CD8-positive, alpha-beta memory T cell (primary cell): ENCODE measurements around the gene CACHD1. TPM values are rescaled to one million over a fixed set of nuclear protein-coding genes. Genes with fewer than 3 reads are reported as not detected.

ENCODE experiments used
- CTCF ChIA-PET: fragments of 350-600 bp; sonication (Branson Sonifier 250); formaldehyde crosslinking; loops from one replicate; lab custom pipeline; 2021; ENCODE audit warnings: antibody characterized with exemption; lab: Charles Lee
- POLR2A ChIA-PET: fragments of 350-600 bp; sonication (Branson Sonifier 250); formaldehyde crosslinking; loops from one replicate; lab custom pipeline; 2021; ENCODE audit warnings: antibody characterized with exemption; lab: Charles Lee
- DNase-seq, 5 donors: peaks; one replicate each; pipeline versions ENCODE4 v3.0.0 to v3.0.0-alpha.2; 2020 to 2022; ENCODE audit warnings: mixed read lengths in 1 of 5
- H3K27ac ChIP-seq: one replicate; pipeline ENCODE4 v1.7.0; 2013; ENCODE audit warnings: low read depth, mild to moderate bottlenecking, low read length, moderate library complexity
- H3K27me3 ChIP-seq: 2 replicates; pipeline ENCODE4 v1.7.0; 2013; ENCODE audit warnings: low read length, mild to moderate bottlenecking; ENCODE audit not compliant: insufficient read depth, poor library complexity, severe bottlenecking
- H3K36me3 ChIP-seq: 2 replicates; pipeline ENCODE4 v1.7.0; 2013; ENCODE audit warnings: mild to moderate bottlenecking, low read length, moderate library complexity; ENCODE audit not compliant: insufficient read depth
- H3K4me1 ChIP-seq: 2 replicates; pipeline ENCODE4 v1.7.0; 2013; ENCODE audit warnings: mild to moderate bottlenecking, low read length, moderate library complexity; ENCODE audit not compliant: insufficient read depth
- H3K4me3 ChIP-seq: 2 replicates; pipeline ENCODE4 v1.7.0; 2013; ENCODE audit warnings: mild to moderate bottlenecking, low read length
- H3K9me3 ChIP-seq: 2 replicates; pipeline ENCODE4 v1.7.0; 2013; ENCODE audit warnings: mild to moderate bottlenecking, low read length
- H3K27ac Mint-ChIP-seq, 8 donors: one replicate each; pipeline ENCODE4 v1.8.0; 2020 to 2021; ENCODE audit warnings: mixed read lengths in 8 of 8, mild to moderate bottlenecking in 6 of 8, inconsistent platforms in 3 of 8, moderate library complexity in 3 of 8
- H3K27me3 Mint-ChIP-seq, 2 donors: one replicate each; pipeline ENCODE4 v1.8.0; 2020 to 2021; ENCODE audit warnings: mixed read lengths in 2 of 2, mild to moderate bottlenecking in 1 of 2, moderate library complexity in 1 of 2
- H3K36me3 Mint-ChIP-seq, 3 donors: one replicate each; pipeline ENCODE4 v1.8.0; 2020 to 2021; ENCODE audit warnings: mixed read lengths in 3 of 3, inconsistent platforms in 1 of 3, mild to moderate bottlenecking in 1 of 3
- H3K4me1 Mint-ChIP-seq, 3 donors: one replicate each; pipeline ENCODE4 v1.8.0; 2020 to 2021; ENCODE audit warnings: mixed read lengths in 3 of 3, inconsistent platforms in 1 of 3, mild to moderate bottlenecking in 1 of 3
- H3K4me3 Mint-ChIP-seq, 7 donors: one replicate each; pipeline ENCODE4 v1.8.0; 2020 to 2021; ENCODE audit warnings: mixed read lengths in 7 of 7, mild to moderate bottlenecking in 6 of 7, moderate library complexity in 4 of 7, inconsistent platforms in 2 of 7
- H3K9me3 Mint-ChIP-seq, 5 donors: one replicate each; pipeline ENCODE4 v1.8.0; 2020 to 2022; ENCODE audit warnings: mixed read lengths in 5 of 5, mild to moderate bottlenecking in 3 of 5, moderate library complexity in 2 of 5, inconsistent platforms in 1 of 5
- polyA plus RNA-seq: library from polyadenylated mRNA; unstranded; fragments of 300-500 nt; fragmentation: Illumina TruSeq; gene quantifications from one replicate; pipeline ENCODE4 v1.2.3, GENCODE V29; 2021
- total RNA-seq, 2 experiments: library from RNA; stranded (reverse); gene quantifications; one replicate each; pipeline ENCODE4 v1.2.3, GENCODE V29; 2021

CACHD1 gene
- total and polyA plus RNA-seq, 3 experiments from 2014 or later = 0.35 TPM; not detected in 1

- DNase-seq = no peak
- ChIA-PET CTCF (no interaction called here), POLR2A (no interaction called here)
- Mint-ChIP-seq H3K27ac (no peak overlapping the region), H3K9me3 (no peaks in the 10 kb centered on the region), H3K4me1 (no peaks in the 10 kb centered on the region), H3K4me3 (no peak overlapping the region), H3K36me3 (no peaks in the 10 kb centered on the region), H3K27me3 (peaks cover 3 to 9% of the 10 kb centered on the region in 2 donors)
- Histone ChIP-seq H3K9me3 (no peaks in the 10 kb centered on the region), H3K27ac (no peak overlapping the region), H3K4me1 (no peaks in the 10 kb centered on the region), H3K36me3 (no peaks in the 10 kb centered on the region), H3K4me3 (no peak overlapping the region), H3K27me3 (no peaks in the 10 kb centered on the region)
Measured at GRCh38 chr1:64581135-64581842, 111.4 kb downstream of the CACHD1 start.

- Histone ChIP-seq H3K4me1 (no peaks in the 10 kb centered on the region), H3K9me3 (no peaks in the 10 kb centered on the region), H3K36me3 (no peaks in the 10 kb centered on the region), H3K27me3 (no peaks in the 10 kb centered on the region), H3K27ac (no peak overlapping the region), H3K4me3 (no peak overlapping the region)
- Mint-ChIP-seq H3K27me3 (peaks cover 2 to 9% of the 10 kb centered on the region in 2 donors), H3K36me3 (no peaks in the 10 kb centered on the region), H3K4me3 (no peak overlapping the region), H3K4me1 (no peaks in the 10 kb centered on the region), H3K9me3 (no peaks in the 10 kb centered on the region), H3K27ac (no peak overlapping the region)
- CTCF ChIA-PET = no interaction called here
- POLR2A ChIA-PET = no interaction called here
- DNase-seq = no peak
Measured at GRCh38 chr1:64581843-64582185, 111.9 kb downstream of the CACHD1 start.

- POLR2A ChIA-PET = no interaction called here
- CTCF ChIA-PET = no interaction called here
Measured at GRCh38 chr1:64584479-64584878, 114.5 kb downstream of the CACHD1 start.

GRCh38 chr1:64588876-64589275 lies 118.9 kb downstream of the CACHD1 start:
- no peak for DNase-seq
- H3K4me1 Mint-ChIP-seq = no peaks in the 10 kb centered on the region
- H3K27ac ChIP-seq = no peak overlapping the region
- no peaks in the 10 kb centered on the region for H3K36me3 Mint-ChIP-seq
- H3K4me1 ChIP-seq = no peaks in the 10 kb centered on the region
- no peaks in the 10 kb centered on the region for H3K27me3 ChIP-seq
- no peak overlapping the region for H3K27ac Mint-ChIP-seq
- H3K4me3 ChIP-seq = no peak overlapping the region
- no peaks in the 10 kb centered on the region for H3K36me3 ChIP-seq
- peaks cover 0 to 9% of the 10 kb centered on the region in 2 donors for H3K27me3 Mint-ChIP-seq
- POLR2A ChIA-PET = no interaction called here
- CTCF ChIA-PET = no interaction called here
- no peaks in the 10 kb centered on the region for H3K9me3 ChIP-seq
- no peaks in the 10 kb centered on the region for H3K9me3 Mint-ChIP-seq
- no peak overlapping the region for H3K4me3 Mint-ChIP-seq

More at GRCh38 chr1:64584479-64584878, 114.5 kb downstream of the CACHD1 start:
- H3K4me1 Mint-ChIP-seq = no peaks in the 10 kb centered on the region
- Histone ChIP-seq H3K27ac (no peak overlapping the region), H3K36me3 (no peaks in the 10 kb centered on the region), H3K4me3 (no peak overlapping the region), H3K27me3 (no peaks in the 10 kb centered on the region), H3K4me1 (no peaks in the 10 kb centered on the region), H3K9me3 (no peaks in the 10 kb centered on the region)
- H3K36me3 Mint-ChIP-seq = no peaks in the 10 kb centered on the region
- H3K4me3 Mint-ChIP-seq = no peak overlapping the region
- H3K27me3 Mint-ChIP-seq = peaks cover 2 to 13% of the 10 kb centered on the region in 2 donors
- DNase-seq = no peak
- no peak overlapping the region for H3K27ac Mint-ChIP-seq
- no peaks in the 10 kb centered on the region for H3K9me3 Mint-ChIP-seq

- no peak overlapping the region for H3K27ac ChIP-seq
- H3K36me3 ChIP-seq = no peaks in the 10 kb centered on the region
- ChIA-PET CTCF (no interaction called here), POLR2A (no interaction called here)
- no peaks in the 10 kb centered on the region for H3K4me1 ChIP-seq
- H3K4me3 ChIP-seq = no peak overlapping the region
- H3K4me1 Mint-ChIP-seq = no peaks in the 10 kb centered on the region
- no peak overlapping the region for H3K27ac Mint-ChIP-seq
- H3K27me3 ChIP-seq = no peaks in the 10 kb centered on the region
- no peak overlapping the region for H3K4me3 Mint-ChIP-seq
- no peak for DNase-seq
- H3K9me3 Mint-ChIP-seq = no peaks in the 10 kb centered on the region
- H3K36me3 Mint-ChIP-seq = no peaks in the 10 kb centered on the region
- H3K27me3 Mint-ChIP-seq = peaks cover 0 to 9% of the 10 kb centered on the region in 2 donors
- no peaks in the 10 kb centered on the region for H3K9me3 ChIP-seq
Measured at GRCh38 chr1:64590316-64590715, 120.4 kb downstream of the CACHD1 start.

GRCh38 chr1:64594446-64594845 lies 124.5 kb downstream of the CACHD1 start:
- H3K27me3 Mint-ChIP-seq = peaks cover 9 to 13% of the 10 kb centered on the region in 2 donors
- Histone ChIP-seq H3K4me3 (no peak overlapping the region), H3K36me3 (no peaks in the 10 kb centered on the region), H3K4me1 (no peaks in the 10 kb centered on the region), H3K27ac (no peak overlapping the region), H3K9me3 (no peaks in the 10 kb centered on the region), H3K27me3 (no peaks in the 10 kb centered on the region)
- H3K27ac Mint-ChIP-seq = no peak overlapping the region
- H3K4me3 Mint-ChIP-seq = no peak overlapping the region
- no peaks in the 10 kb centered on the region for H3K4me1 Mint-ChIP-seq
- POLR2A ChIA-PET = no interaction called here
- H3K36me3 Mint-ChIP-seq = no peaks in the 10 kb centered on the region
- CTCF ChIA-PET = no interaction called here
- no peak for DNase-seq
- no peaks in the 10 kb centered on the region for H3K9me3 Mint-ChIP-seq

- peaks cover 0 to 1% (median 0%) of the 10 kb centered on the region in 5 donors for H3K9me3 Mint-ChIP-seq
- no peak overlapping the region for H3K4me3 Mint-ChIP-seq
- Histone ChIP-seq H3K27me3 (no peaks in the 10 kb centered on the region), H3K4me3 (no peak overlapping the region), H3K36me3 (no peaks in the 10 kb centered on the region), H3K4me1 (no peaks in the 10 kb centered on the region), H3K9me3 (no peaks in the 10 kb centered on the region), H3K27ac (no peak overlapping the region)
- CTCF ChIA-PET = no interaction called here
- H3K36me3 Mint-ChIP-seq = no peaks in the 10 kb centered on the region
- H3K4me1 Mint-ChIP-seq = no peaks in the 10 kb centered on the region
- DNase-seq = no peak
- no peak overlapping the region for H3K27ac Mint-ChIP-seq
- peaks cover 9 to 17% of the 10 kb centered on the region in 2 donors for H3K27me3 Mint-ChIP-seq
- POLR2A ChIA-PET = no interaction called here
Measured at GRCh38 chr1:64595871-64596515, 126.1 kb downstream of the CACHD1 start.

GRCh38 chr1:64597113-64597512 lies 127.2 kb downstream of the CACHD1 start:
- Histone ChIP-seq H3K27ac (no peak overlapping the region), H3K4me1 (no peaks in the 10 kb centered on the region), H3K4me3 (no peak overlapping the region), H3K36me3 (no peaks in the 10 kb centered on the region), H3K27me3 (no peaks in the 10 kb centered on the region), H3K9me3 (no peaks in the 10 kb centered on the region)
- DNase-seq = no peak
- Mint-ChIP-seq H3K4me3 (no peak overlapping the region), H3K36me3 (no peaks in the 10 kb centered on the region), H3K9me3 (peaks cover 0 to 1% (median 0%) of the 10 kb centered on the region in 5 donors), H3K4me1 (no peaks in the 10 kb centered on the region), H3K27me3 (peaks cover 9 to 17% of the 10 kb centered on the region in 2 donors), H3K27ac (no peak overlapping the region)
- CTCF ChIA-PET = no interaction called here
- POLR2A ChIA-PET = no interaction called here
